TTC549 (cell line): ENCODE measurements around the gene RGS19.

Experiments
- FAIRE-seq: peaks from 2 replicates; lab custom pipeline; 2012; peaks lifted over from hg19 to GRCh38; lab: Jason Lieb, UNC

The RGS19 gene

GRCh38 chr20:64047968-64048401, 31.3 kb downstream of the RGS19 start:
- FAIRE-seq, result no peak

- no peak for FAIRE-seq
Measured at GRCh38 chr20:64047046-64047389, 32.3 kb downstream of the RGS19 start.

GRCh38 chr20:64045346-64046011, 33.8 kb downstream of the RGS19 start:
- FAIRE-seq, result no peak

GRCh38 chr20:64044484-64045247, 34.7 kb downstream of the RGS19 start:
- no peak for FAIRE-seq

GRCh38 chr20:64043768-64044167, 35.5 kb downstream of the RGS19 start:
- no peak for FAIRE-seq

- FAIRE-seq, result no peak
Measured at GRCh38 chr20:64042054-64042781, 37.1 kb downstream of the RGS19 start.

- no peak for FAIRE-seq
Measured at GRCh38 chr20:64041781-64042053, 37.6 kb downstream of the RGS19 start.

GRCh38 chr20:64041040-64041780, 38.1 kb downstream of the RGS19 start:
- FAIRE-seq, result no peak

- no peak for FAIRE-seq
Measured at GRCh38 chr20:64040231-64041039, 38.9 kb downstream of the RGS19 start.

GRCh38 chr20:64039293-64040160, 39.8 kb downstream of the RGS19 start:
- no peak for FAIRE-seq

GRCh38 chr20:64038565-64039292, 40.6 kb downstream of the RGS19 start:
- FAIRE-seq, result no peak

- FAIRE-seq, result no peak
Measured at GRCh38 chr20:64038224-64038564, 41.1 kb downstream of the RGS19 start.

GRCh38 chr20:64037498-64038213, 41.7 kb downstream of the RGS19 start:
- no peak for FAIRE-seq

GRCh38 chr20:64037199-64037497, 42.2 kb downstream of the RGS19 start:
- no peak for FAIRE-seq

- no peak for FAIRE-seq
Measured at GRCh38 chr20:64036346-64037198, 42.7 kb downstream of the RGS19 start.

GRCh38 chr20:64035933-64036345, 43.4 kb downstream of the RGS19 start, which contains the start of gene C20orf204:
TSS of gene C20orf204 (plus strand) at chr20:64036182. CDS start at chr20:64036324, 142 bp downstream.
- FAIRE-seq, result no peak

- no peak for FAIRE-seq
Measured at GRCh38 chr20:64035066-64035932, 44.0 kb downstream of the RGS19 start.

GRCh38 chr20:64033981-64034493, 45.3 kb downstream of the RGS19 start:
- no peak for FAIRE-seq
